Smooth muscle cell (in vitro differentiated cells): ENCODE measurements around the gene MAP4K2. TPM values are rescaled to one million over a fixed set of nuclear protein-coding genes. Genes with fewer than 3 reads are reported as not detected.

Experiments
- DNase-seq: peaks from one replicate; lab custom pipeline; 2025; ENCODE audit not compliant: unreplicated experiment; lab: John Stamatoyannopoulos, UW
- H2AFZ ChIP-seq: fragments of 200-600 bp; sonication (generic); 2 replicates; pipeline ENCODE4 v1.6.0; 2016; ENCODE audit warnings: antibody characterized with exemption, low read depth, mild to moderate bottlenecking
- H3F3A ChIP-seq: fragments of 200-600 bp; sonication (generic); 2 replicates; pipeline ENCODE4 v1.6.0; 2017; ENCODE audit warnings: antibody characterized with exemption, low read depth
- H3K27ac ChIP-seq: fragments of 200-600 bp; sonication (generic); 2 replicates; pipeline ENCODE4 v1.5.1; 2016; ENCODE audit warnings: low read depth, mild to moderate bottlenecking
- H3K27me3 ChIP-seq: fragments of 200-600 bp; sonication (generic); 2 replicates; pipeline ENCODE4 v1.6.1; 2016; ENCODE audit warnings: low read depth, mild to moderate bottlenecking
- H3K36me3 ChIP-seq: fragments of 200-600 bp; sonication (generic); 2 replicates; pipeline ENCODE4 v1.5.1; 2016; ENCODE audit warnings: low read depth
- H3K4me1 ChIP-seq: fragments of 200-600 bp; sonication (generic); 2 replicates; pipeline ENCODE4 v1.5.1; 2016; ENCODE audit warnings: low read depth
- H3K4me2 ChIP-seq: fragments of 200-600 bp; sonication (generic); 2 replicates; pipeline ENCODE4 v1.6.0; 2016; ENCODE audit warnings: mild to moderate bottlenecking
- H3K4me3 ChIP-seq: fragments of 200-600 bp; sonication (generic); 2 replicates; pipeline ENCODE4 v1.5.1; 2016; ENCODE audit warnings: mild to moderate bottlenecking
- H3K79me2 ChIP-seq: fragments of 200-600 bp; sonication (generic); 2 replicates; pipeline ENCODE4 v1.6.0; 2016; ENCODE audit warnings: low read depth, mild to moderate bottlenecking
- H3K9ac ChIP-seq: fragments of 200-600 bp; sonication (generic); 2 replicates; pipeline ENCODE4 v1.6.0; 2016; ENCODE audit warnings: low read depth
- H3K9me3 ChIP-seq: fragments of 200-600 bp; sonication (generic); replicated peaks from 2 replicates; pipeline ENCODE4 v1.5.1; 2016; ENCODE audit warnings: low read depth
- H4K20me1 ChIP-seq: fragments of 200-600 bp; sonication (generic); 2 replicates; pipeline ENCODE4 v1.6.0; 2016; ENCODE audit warnings: low read depth
- WGBS: methylation state at CpG from one replicate; pipeline ENCODE4 v1.1.7; 2016; ENCODE audit warnings: low lambda C conversion rate; 5-methylcytosine and 5-hydroxymethylcytosine counted together
- polyA plus RNA-seq: library from polyadenylated mRNA; unstranded; fragments of >200 nt; fragmentation: Nextera tagmentation; extraction: Ambion mirVana; gene quantifications from 2 replicates; pipeline ENCODE4 v1.2.1, GENCODE V29; 2016
- total RNA-seq: library from RNA; depleted of rRNA; stranded (reverse); fragments of >200 nt; gene quantifications from 2 replicates; pipeline ENCODE4 v1.2.3, GENCODE V29; 2014
- TF ChIP-seq, protein P1 (sequence below): fragments of 200-600 bp; sonication (generic); IDR thresholded peaks from 2 replicates; pipeline ENCODE4 v1.5.1; 2017; ENCODE audit warnings: borderline replicate concordance, mild to moderate bottlenecking, antibody characterized with exemption; ENCODE audit not compliant: insufficient read depth, poor library complexity, severe bottlenecking

The MAP4K2 gene
- total and polyA plus RNA-seq, 2 experiments from 2014 or later, result 23.6 to 28.9 TPM

DNA sequence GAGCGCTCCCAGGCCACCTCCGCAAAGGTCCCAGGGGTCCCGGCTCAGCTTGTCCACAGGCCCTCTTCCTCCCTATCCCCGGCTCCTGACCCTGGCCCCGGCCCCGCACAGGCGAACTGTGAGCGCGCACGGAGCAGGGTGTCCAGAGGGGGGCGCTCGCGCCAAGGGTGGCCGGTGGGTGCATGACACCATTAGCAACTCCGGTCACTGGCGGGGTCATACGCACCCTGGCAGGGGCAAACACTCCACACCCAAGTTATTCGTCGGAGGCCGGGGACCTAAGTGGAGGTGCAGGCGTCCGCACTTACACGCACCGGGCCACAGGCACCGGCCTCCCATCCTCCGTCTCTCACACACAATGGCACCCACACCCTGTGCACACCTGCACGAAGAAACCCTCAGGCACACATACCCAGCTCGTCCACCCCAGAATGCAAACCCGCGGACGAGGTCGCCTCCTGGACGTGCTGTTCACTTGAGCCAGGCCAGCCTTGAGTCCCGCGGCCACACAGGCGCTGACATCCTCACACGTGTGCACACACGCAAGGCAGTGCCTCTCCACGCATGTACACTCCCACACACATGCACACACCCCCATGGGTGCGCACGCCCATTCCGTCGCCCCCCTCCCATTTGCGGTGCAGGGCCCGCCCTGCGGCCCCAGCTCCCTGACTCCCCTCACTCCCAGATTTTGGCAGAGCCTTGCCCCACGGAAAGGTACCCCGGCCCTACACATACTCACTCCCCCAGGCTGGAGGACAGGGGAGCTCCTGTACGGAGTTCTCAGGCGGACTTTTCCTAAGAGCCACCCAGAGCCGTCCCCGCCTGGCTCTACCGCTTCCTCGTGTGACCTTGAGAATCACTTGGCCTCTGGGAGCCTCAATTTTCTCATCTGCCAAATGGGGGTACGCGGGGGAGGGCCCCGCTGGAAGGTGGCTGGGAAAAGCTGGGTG lies 59.1 kb downstream of the MAP4K2 start, which contains the start of gene RASGRP2:
Gene RASGRP2, minus strand, starts transcription at position 552 of the 953 bp plus-strand sequence. CDS start 1,276 bp downstream, outside the sequence.
- Histone ChIP-seq H3K36me3 (no peaks in the 10 kb centered on the region), H3K9ac (no peak within 1 kb of the TSS), H4K20me1 (no peaks in the 10 kb centered on the region), H3F3A (no peaks in the 10 kb centered on the region), H3K4me3 (peak within 1 kb of the TSS; percentile 47), H3K27me3 (peaks cover 44% of the 10 kb centered on the region), H3K27ac (no peak within 1 kb of the TSS), H3K4me1 (peaks cover 22% of the 10 kb centered on the region), H3K9me3 (no peaks in the 10 kb centered on the region), H2AFZ (no peak within 1 kb of the TSS), H3K4me2 (peak within 1 kb of the TSS; percentile 98), H3K79me2 (no peaks in the 10 kb centered on the region)
- DNase-seq, result no peak
- TF ChIP-seq, protein P1, sequence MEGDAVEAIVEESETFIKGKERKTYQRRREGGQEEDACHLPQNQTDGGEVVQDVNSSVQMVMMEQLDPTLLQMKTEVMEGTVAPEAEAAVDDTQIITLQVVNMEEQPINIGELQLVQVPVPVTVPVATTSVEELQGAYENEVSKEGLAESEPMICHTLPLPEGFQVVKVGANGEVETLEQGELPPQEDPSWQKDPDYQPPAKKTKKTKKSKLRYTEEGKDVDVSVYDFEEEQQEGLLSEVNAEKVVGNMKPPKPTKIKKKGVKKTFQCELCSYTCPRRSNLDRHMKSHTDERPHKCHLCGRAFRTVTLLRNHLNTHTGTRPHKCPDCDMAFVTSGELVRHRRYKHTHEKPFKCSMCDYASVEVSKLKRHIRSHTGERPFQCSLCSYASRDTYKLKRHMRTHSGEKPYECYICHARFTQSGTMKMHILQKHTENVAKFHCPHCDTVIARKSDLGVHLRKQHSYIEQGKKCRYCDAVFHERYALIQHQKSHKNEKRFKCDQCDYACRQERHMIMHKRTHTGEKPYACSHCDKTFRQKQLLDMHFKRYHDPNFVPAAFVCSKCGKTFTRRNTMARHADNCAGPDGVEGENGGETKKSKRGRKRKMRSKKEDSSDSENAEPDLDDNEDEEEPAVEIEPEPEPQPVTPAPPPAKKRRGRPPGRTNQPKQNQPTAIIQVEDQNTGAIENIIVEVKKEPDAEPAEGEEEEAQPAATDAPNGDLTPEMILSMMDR, result peak; percentile 58
- WGBS, result 8% methylated on average over 51 of the region's 57 CpGs

- Histone ChIP-seq H3K4me2 (peak overlapping the region; percentile 98), H3K27me3 (peaks cover 44% of the 10 kb centered on the region), H3K9me3 (no peaks in the 10 kb centered on the region), H3K27ac (no peak overlapping the region), H3K9ac (no peak overlapping the region), H3F3A (no peaks in the 10 kb centered on the region), H3K4me1 (peaks cover 22% of the 10 kb centered on the region), H4K20me1 (no peaks in the 10 kb centered on the region), H3K4me3 (peak overlapping the region; percentile 46), H3K36me3 (no peaks in the 10 kb centered on the region), H2AFZ (no peak overlapping the region), H3K79me2 (no peaks in the 10 kb centered on the region)
- TF ChIP-seq, protein P1, result peak; percentile 90
- peak; percentile 24 for DNase-seq
- WGBS, result 3% methylated on average over 35 of the region's 58 CpGs
Measured at GRCh38 chr11:64742889-64743590, 60.0 kb downstream of the MAP4K2 start.

DNA sequence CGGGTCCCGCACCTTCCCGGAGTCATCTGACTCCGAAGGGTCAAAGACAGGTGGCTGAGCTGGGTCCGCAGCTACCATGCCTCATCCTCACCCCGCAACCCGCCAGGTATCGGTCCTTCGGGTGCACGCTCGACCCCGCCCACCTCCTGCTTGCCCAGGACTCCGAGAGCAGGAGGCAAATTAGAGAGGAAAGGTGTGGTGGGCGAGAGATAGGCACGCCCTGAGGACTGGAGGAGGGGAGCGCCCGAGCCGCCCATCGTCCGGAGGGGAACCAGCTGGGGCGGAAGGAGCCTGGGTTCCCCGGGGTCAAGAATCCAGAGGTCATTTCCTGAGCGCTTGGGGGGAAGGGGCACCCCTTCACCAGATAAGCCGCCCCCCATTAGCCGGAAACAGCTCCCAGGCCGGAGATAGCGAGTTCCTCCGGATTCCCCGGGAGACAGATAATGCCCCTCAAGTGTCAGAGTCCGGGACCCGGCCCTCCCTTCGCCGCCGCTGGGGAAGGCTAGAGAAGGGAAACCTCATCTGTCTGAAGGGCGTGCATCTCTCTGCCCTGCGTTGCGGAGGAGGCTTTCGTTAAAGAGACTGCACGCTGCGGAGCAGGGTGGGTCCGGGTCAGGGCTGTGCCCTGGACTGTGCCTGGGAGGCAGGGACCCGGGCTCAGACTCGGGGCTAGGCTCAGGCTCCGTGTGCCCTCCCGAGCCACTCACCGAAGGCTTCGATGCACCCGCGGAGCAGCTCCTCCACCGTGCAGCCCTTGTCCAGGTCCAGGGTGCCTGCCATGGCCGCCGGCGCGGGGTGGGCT lies 60.7 kb downstream of the MAP4K2 start:
- Histone ChIP-seq H2AFZ (no peak overlapping the region), H3F3A (no peaks in the 10 kb centered on the region), H3K4me2 (peak overlapping the region; percentile 98), H3K27me3 (peaks cover 44% of the 10 kb centered on the region), H3K27ac (no peak overlapping the region), H3K4me1 (peaks cover 22% of the 10 kb centered on the region), H4K20me1 (no peaks in the 10 kb centered on the region), H3K4me3 (peak overlapping the region; percentile 46), H3K36me3 (no peaks in the 10 kb centered on the region), H3K9ac (no peak overlapping the region), H3K9me3 (no peaks in the 10 kb centered on the region), H3K79me2 (no peaks in the 10 kb centered on the region)
- DNase-seq, result no peak
- 8% methylated on average over 54 of the region's 54 CpGs for WGBS
- TF ChIP-seq, protein P1, result no peak
